GM12892 (cell line): ENCODE measurements around the gene FSHB.

ENCODE experiments used
- POLR2A ChIP-seq: IDR thresholded peaks from 2 replicates; pipeline ENCODE4 v1.6.1; 2011; ENCODE audit warnings: low read depth, low read length, control low read depth
- POLR2AphosphoS5 ChIP-seq: IDR thresholded peaks from 2 replicates; pipeline ENCODE4 v1.6.1; 2011; ENCODE audit warnings: low read depth, low read length, control low read depth
- TAF1 ChIP-seq: IDR thresholded peaks from 2 replicates; pipeline ENCODE4 v1.6.1; 2011; ENCODE audit warnings: low read depth, mild to moderate bottlenecking, control low read depth, low read length, borderline replicate concordance

DNA sequence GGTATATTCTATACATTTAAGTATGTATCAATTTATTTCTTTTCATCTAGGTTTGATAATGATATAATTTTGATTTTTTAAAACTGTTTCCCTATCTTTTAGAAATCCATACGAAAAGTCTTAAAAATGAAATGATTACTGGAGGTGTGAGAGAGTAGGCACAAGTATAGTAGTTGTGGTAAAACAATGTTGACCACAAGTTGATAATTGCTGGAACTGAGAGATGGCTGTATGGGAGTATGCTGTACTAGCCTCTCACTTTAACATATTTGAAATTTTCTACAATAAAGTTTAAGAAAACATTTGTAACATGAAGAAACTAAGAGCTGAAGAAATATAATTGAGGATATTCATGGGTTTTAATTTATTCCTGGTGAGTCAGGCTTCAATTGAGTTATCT lies 30.0 kb downstream of the FSHB start:
- TF ChIP-seq POLR2A: no peak
- TF ChIP-seq TAF1: no peak
- TF ChIP-seq POLR2AphosphoS5: no peak
